NCI-H345 (cell line): ENCODE results near the gene POLDIP3.
A peak's percentile ranks its signal among the peaks of the same experiment; 100 is the strongest.

Source experiments
- DNase-seq: peaks from one replicate; lab custom pipeline; 2025; lab: John Stamatoyannopoulos, UW

POLDIP3 gene

GRCh38 chr22:42641801-42642413 is 27.2 kb upstream of the POLDIP3 start:
- DNase-seq, result no peak

- DNase-seq, result no peak
Observed at GRCh38 chr22:42639541-42640241, 25.0 kb upstream of the POLDIP3 start.

- DNase-seq, result no peak
Observed at GRCh38 chr22:42637555-42637954, 22.9 kb upstream of the POLDIP3 start.

GRCh38 chr22:42636506-42636905 is 21.8 kb upstream of the POLDIP3 start:
- DNase-seq, result no peak

- DNase-seq, result no peak
Observed at GRCh38 chr22:42635531-42635930, 20.8 kb upstream of the POLDIP3 start.

GRCh38 chr22:42633013-42633412 is 18.3 kb upstream of the POLDIP3 start:
- DNase-seq, result no peak

GRCh38 chr22:42632096-42632495 is 17.4 kb upstream of the POLDIP3 start:
- no peak for DNase-seq

GRCh38 chr22:42630901-42631602 is 16.4 kb upstream of the POLDIP3 start:
- no peak for DNase-seq

- DNase-seq, result no peak
Observed at GRCh38 chr22:42630211-42630610, 15.5 kb upstream of the POLDIP3 start.

- DNase-seq, result no peak
Observed at GRCh38 chr22:42627981-42628380, 13.3 kb upstream of the POLDIP3 start.

- no peak for DNase-seq
Observed at GRCh38 chr22:42626951-42627625, 12.4 kb upstream of the POLDIP3 start.

GRCh38 chr22:42626431-42626830 is 11.7 kb upstream of the POLDIP3 start:
- no peak for DNase-seq

GRCh38 chr22:42625416-42625815 is 10.7 kb upstream of the POLDIP3 start:
- DNase-seq, result no peak

GRCh38 chr22:42624551-42625106 is 9.9 kb upstream of the POLDIP3 start:
- no peak for DNase-seq

- peak; percentile 76 for DNase-seq
Observed at GRCh38 chr22:42623756-42624441, 9.2 kb upstream of the POLDIP3 start.

- no peak for DNase-seq
Observed at GRCh38 chr22:42623301-42623751, 8.6 kb upstream of the POLDIP3 start.

- DNase-seq, result no peak
Observed at GRCh38 chr22:42622061-42622710, 7.5 kb upstream of the POLDIP3 start.

GRCh38 chr22:42621505-42622002 is 6.9 kb upstream of the POLDIP3 start:
- DNase-seq, result peak; percentile 11

- no peak for DNase-seq
Observed at GRCh38 chr22:42620084-42620483, 5.4 kb upstream of the POLDIP3 start.

GRCh38 chr22:42619261-42620063 is 4.8 kb upstream of the POLDIP3 start:
- DNase-seq, result no peak
